ENCODE data around the gene HELZ. TPM values are rescaled to one million over a fixed set of nuclear protein-coding genes. Genes with fewer than 3 reads are reported as not detected.
A peak's percentile ranks its signal among the peaks of the same experiment; 100 is the strongest.

HELZ gene
- polyA plus RNA-seq, 1 of the 3 experiments (the other 2 are of a cell fraction), result 4.3 TPM

- TF ChIP-seq USF2 (IDR thresholded peaks at IDR 0.05; ENCODE audit: borderline replicate concordance, low read depth, low read length), result no peak
- peak; percentile 32; the same call in 1 of the 2 replicates for TF ChIP-seq CTCF (IDR thresholded peaks at IDR 0.05)
- no peak for TF ChIP-seq TAF1 (IDR thresholded peaks at IDR 0.05; ENCODE audit: borderline replicate concordance, low read depth, low read length)
- TF ChIP-seq FOSL2 (IDR thresholded peaks at IDR 0.05; ENCODE audit: borderline replicate concordance, low read depth), result no peak
- no peak for TF ChIP-seq GATA2 (CRISPR knock-in tag; IDR thresholded peaks at IDR 0.05)
- WGBS (ENCODE audit: low lambda C conversion rate), result 98% methylated on average over 1 of the region's 1 CpG
- no peak for DNase-seq
- no peak overlapping the region for H2AFZ ChIP-seq (ENCODE audit: low read depth)
- no peak overlapping the region for H3K4me2 ChIP-seq
- no peaks in the 10 kb centered on the region for H3K9me2 ChIP-seq
- peaks cover 12% of the 10 kb centered on the region for H3K9me3 ChIP-seq
- no peaks in the 10 kb centered on the region for H3K27me3 ChIP-seq (ENCODE audit: insufficient read depth)
- H3F3A ChIP-seq (replicated peaks; ENCODE audit: insufficient read depth), result no peaks in the 10 kb centered on the region
- no peak overlapping the region for H3K9ac ChIP-seq
- no peaks in the 10 kb centered on the region for H3K79me2 ChIP-seq (ENCODE audit: insufficient read depth)
- peaks cover 74 to 82% of the 10 kb centered on the region in 2 experiments for H3K36me3 ChIP-seq (replicated peaks in 1 of 2; ENCODE audit: control insufficient read depth in 1 of 2, insufficient read depth in 2 of 2, low read length in 1 of 2)
- ChIA-PET CTCF (interaction anchor here (1.2 to 1.5 kb wide), 2 partner anchors 16 to 34 kb away, joined by 3 to 4 read pairs; no protein-coding TSS in a partner anchor), POLR2A (no interaction called here)
- peaks cover 0 to 3% of the 10 kb centered on the region in 2 experiments; a peak in 2 of 4 replicates for H3K4me1 ChIP-seq (ENCODE audit: control insufficient read depth in 1 of 2, insufficient read depth in 2 of 2, low read depth in 1 of 2, low read length in 1 of 2)
- no peak overlapping the region for H3K4me3 ChIP-seq (ENCODE audit: low read depth in 2 of 2, low read length in 1 of 2)
- no peaks in the 10 kb centered on the region for H4K20me1 ChIP-seq (ENCODE audit: insufficient read depth)
- H3K27ac ChIP-seq (ENCODE audit: low read depth in 2 of 2, low read length in 1 of 2), result no peak overlapping the region
Measured at GRCh38 chr17:67116045-67116575, 128.9 kb downstream of the HELZ start.

- peaks cover 12% of the 10 kb centered on the region for H3K9me3 ChIP-seq
- POLR2A ChIA-PET, result no interaction called here
- peaks cover 74 to 75% of the 10 kb centered on the region in 2 experiments for H3K36me3 ChIP-seq (replicated peaks in 1 of 2; ENCODE audit: control insufficient read depth in 1 of 2, insufficient read depth in 2 of 2, low read length in 1 of 2)
- TF ChIP-seq IRF3 (IDR thresholded peaks at IDR 0.05; ENCODE audit: low read depth, low read length), result no peak
- no peak for TF ChIP-seq YY1 (IDR thresholded peaks at IDR 0.05; ENCODE audit: low read depth)
- no peak for TF ChIP-seq EP300 (IDR thresholded peaks at IDR 0.05; ENCODE audit: borderline replicate concordance in 1 of 2, low read depth in 1 of 2, low read length in 1 of 2)
- no peak for TF ChIP-seq MEF2A (IDR thresholded peaks at IDR 0.05; ENCODE audit: borderline replicate concordance, low read depth)
- TF ChIP-seq TCF12 (IDR thresholded peaks at IDR 0.05), result no peak
- TF ChIP-seq GABPA (IDR thresholded peaks at IDR 0.05; ENCODE audit: low read depth), result no peak
- no peak for TF ChIP-seq TAF1 (IDR thresholded peaks at IDR 0.05; ENCODE audit: borderline replicate concordance, low read depth, low read length)
- TF ChIP-seq SIN3A (IDR thresholded peaks at IDR 0.05; ENCODE audit: borderline replicate concordance, low read depth, low read length), result no peak
- TF ChIP-seq POLR2AphosphoS5 (IDR thresholded peaks at IDR 0.05; ENCODE audit: low read depth, low read length), result no peak
- no peak for TF ChIP-seq ZBTB33 (IDR thresholded peaks at IDR 0.05; ENCODE audit: borderline replicate concordance, low read depth)
- TF ChIP-seq NRF1 (IDR thresholded peaks at IDR 0.05; ENCODE audit: low read depth, low read length), result no peak
- TF ChIP-seq RFX5 (IDR thresholded peaks at IDR 0.05; ENCODE audit: low read length), result no peak
- no peak for TF ChIP-seq NFIC (IDR thresholded peaks at IDR 0.05; ENCODE audit: borderline replicate concordance)
- TF ChIP-seq CHD2 (IDR thresholded peaks at IDR 0.05; ENCODE audit: low read length, partially characterized antibody), result no peak
- TF ChIP-seq FOXM1 (IDR thresholded peaks at IDR 0.05; ENCODE audit: low read depth), result no peak
- TF ChIP-seq RAD21 (IDR thresholded peaks at IDR 0.05; ENCODE audit: low read length), result no peak
Measured at GRCh38 chr17:67115401-67115800, 129.6 kb downstream of the HELZ start.

More at GRCh38 chr17:67115401-67115800, 129.6 kb downstream of the HELZ start:
- CTCF ChIA-PET, result interaction anchor here (1.2 to 1.5 kb wide), 2 partner anchors 15 to 33 kb away, joined by 3 to 4 read pairs; no protein-coding TSS in a partner anchor
- Histone ChIP-seq H3K79me2 (ENCODE audit: insufficient read depth) (no peaks in the 10 kb centered on the region), H3K4me2 (no peak overlapping the region), H2AFZ (ENCODE audit: low read depth) (no peak overlapping the region), H3K9ac (no peak overlapping the region), H3K9me2 (no peaks in the 10 kb centered on the region), H3K4me3 (ENCODE audit: low read depth in 2 of 2, low read length in 1 of 2) (no peak overlapping the region), H3K4me1 (ENCODE audit: control insufficient read depth in 1 of 2, insufficient read depth in 2 of 2, low read depth in 1 of 2, low read length in 1 of 2) (peaks cover 0 to 5% of the 10 kb centered on the region in 2 experiments; a peak in 2 of 4 replicates), H4K20me1 (ENCODE audit: insufficient read depth) (no peaks in the 10 kb centered on the region), H3K27me3 (ENCODE audit: insufficient read depth) (no peaks in the 10 kb centered on the region), H3K27ac (ENCODE audit: low read depth in 2 of 2, low read length in 1 of 2) (no peak overlapping the region), H3F3A (replicated peaks; ENCODE audit: insufficient read depth) (no peaks in the 10 kb centered on the region)
- DNase-seq, result no peak
- WGBS (ENCODE audit: low lambda C conversion rate), result 100% methylated on average over 1 of the region's 1 CpG
